NCI-H774 (cell line): Measurements from ENCODE around the gene NBEAL2.

ENCODE experiments used
- DNase-seq: peaks from one replicate; lab custom pipeline; 2025; lab: John Stamatoyannopoulos, UW

NBEAL2 gene

DNA sequence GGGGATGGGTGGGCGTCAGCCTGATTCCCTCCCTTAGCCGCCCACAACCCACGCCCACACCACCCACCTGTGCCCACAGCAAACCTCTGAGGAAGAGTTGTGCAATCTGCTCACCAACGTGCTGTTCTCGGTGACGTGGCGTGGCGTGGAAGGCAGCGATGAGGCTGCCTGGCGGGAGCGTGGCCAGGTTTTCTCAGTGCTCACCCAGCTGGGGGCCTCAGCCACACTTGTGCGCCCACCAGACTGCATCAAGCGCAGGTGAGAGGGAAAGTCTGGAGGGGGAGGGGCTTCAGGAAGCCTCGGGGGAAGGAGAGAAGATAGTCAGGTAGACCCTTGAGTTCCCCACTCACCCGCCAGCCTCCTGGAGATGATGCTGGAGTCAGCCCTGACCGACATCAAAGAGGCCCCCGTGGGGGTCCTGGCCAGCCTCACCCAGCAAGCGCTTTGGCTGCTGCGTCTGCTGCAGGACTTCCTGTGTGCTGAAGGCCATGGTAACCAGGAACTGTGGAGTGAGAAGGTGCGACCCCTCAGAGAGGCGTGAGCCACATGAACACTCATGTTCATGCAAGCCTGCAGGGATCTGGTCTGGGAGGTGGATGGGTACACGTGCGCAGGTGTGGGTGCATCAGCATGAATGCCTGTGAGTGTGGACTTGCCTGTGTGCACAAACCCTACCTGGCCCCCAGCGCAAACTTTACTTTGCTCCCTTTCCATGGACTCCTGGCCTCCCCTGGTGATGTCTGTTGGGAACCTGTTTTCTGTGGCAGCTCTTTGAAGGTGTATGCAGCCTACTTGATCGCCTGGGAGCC is 21.7 kb downstream of the NBEAL2 start:
- no peak for DNase-seq

- no peak for DNase-seq
Measured at GRCh38 chr3:47001731-47002170, 22.3 kb downstream of the NBEAL2 start.

DNA sequence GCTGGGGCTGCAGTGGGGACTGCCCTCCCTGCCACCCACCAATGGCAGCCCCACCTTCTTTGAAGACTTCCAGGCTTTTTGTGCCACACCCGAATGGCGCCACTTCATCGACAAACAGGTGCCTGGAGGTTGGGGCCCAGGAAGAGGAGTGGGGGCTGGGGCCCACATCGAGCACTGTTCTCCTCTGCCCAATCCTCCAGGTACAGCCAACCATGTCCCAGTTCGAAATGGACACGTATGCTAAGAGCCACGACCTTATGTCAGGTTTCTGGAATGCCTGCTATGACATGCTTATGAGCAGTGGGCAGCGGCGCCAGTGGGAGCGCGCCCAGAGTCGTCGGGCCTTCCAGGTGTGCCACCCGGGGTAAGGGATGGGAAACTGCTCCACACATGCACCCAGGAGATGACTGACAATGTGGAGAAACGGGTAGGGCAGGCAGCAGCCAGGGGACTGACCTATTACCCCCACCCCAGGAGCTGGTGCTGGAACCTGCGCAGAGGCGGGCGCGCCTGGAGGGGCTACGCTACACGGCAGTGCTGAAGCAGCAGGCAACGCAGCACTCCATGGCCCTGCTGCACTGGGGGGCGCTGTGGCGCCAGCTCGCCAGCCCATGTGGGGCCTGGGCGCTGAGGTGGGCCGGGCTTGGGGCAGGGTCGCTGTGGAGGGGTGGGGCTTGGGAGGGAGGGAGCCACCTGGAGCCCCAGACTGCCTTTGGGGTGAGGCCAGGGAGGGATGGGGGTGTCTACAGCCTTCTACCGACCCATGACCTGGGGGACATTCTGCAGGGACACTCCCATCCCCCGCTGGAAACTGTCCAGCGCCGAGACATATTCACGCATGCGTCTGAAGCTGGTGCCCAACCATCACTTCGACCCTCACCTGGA is 22.9 kb downstream of the NBEAL2 start:
- DNase-seq, result no peak

DNA sequence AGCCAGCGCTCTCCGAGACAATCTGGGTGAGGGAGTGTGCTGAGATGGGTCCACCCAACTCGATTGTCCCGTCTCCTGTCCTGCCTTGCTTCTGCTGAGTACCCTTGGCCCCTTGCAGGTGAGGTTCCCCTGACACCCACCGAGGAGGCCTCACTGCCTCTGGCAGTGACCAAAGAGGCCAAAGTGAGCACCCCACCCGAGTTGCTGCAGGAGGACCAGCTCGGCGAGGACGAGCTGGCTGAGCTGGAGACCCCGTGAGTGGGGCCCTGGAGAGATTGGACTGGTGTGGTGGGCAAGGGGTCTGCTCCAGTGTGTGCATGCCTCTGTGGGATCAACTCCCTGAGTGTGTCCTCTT is 23.6 kb downstream of the NBEAL2 start:
- DNase-seq, result no peak

- no peak for DNase-seq
Measured at GRCh38 chr3:47003461-47004368, 24.2 kb downstream of the NBEAL2 start.

GRCh38 chr3:47004369-47005211 is 25.1 kb downstream of the NBEAL2 start:
- DNase-seq, result no peak

- no peak for DNase-seq
Measured at GRCh38 chr3:47005212-47006144, 26.0 kb downstream of the NBEAL2 start.

- no peak for DNase-seq
Measured at GRCh38 chr3:47006145-47006651, 26.7 kb downstream of the NBEAL2 start.

DNA sequence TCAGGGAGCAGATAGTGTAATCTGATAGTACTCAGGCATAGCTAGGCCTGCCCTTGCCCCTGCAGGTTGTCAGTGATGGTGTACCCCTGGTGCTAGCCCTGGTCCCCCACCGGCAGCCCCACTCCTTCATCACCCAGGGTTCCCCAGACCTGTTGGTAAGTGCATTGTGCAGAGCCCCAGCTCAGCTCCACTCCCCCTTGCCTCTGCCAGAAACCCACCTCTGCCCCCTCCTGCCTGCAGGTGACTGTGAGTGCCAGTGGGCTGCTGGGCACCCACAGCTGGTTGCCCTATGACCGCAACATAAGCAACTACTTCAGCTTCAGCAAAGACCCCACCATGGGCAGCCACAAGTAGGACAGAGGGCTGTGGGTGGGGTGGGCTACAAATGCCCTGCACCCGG is 27.5 kb downstream of the NBEAL2 start:
- DNase-seq, result no peak

DNA sequence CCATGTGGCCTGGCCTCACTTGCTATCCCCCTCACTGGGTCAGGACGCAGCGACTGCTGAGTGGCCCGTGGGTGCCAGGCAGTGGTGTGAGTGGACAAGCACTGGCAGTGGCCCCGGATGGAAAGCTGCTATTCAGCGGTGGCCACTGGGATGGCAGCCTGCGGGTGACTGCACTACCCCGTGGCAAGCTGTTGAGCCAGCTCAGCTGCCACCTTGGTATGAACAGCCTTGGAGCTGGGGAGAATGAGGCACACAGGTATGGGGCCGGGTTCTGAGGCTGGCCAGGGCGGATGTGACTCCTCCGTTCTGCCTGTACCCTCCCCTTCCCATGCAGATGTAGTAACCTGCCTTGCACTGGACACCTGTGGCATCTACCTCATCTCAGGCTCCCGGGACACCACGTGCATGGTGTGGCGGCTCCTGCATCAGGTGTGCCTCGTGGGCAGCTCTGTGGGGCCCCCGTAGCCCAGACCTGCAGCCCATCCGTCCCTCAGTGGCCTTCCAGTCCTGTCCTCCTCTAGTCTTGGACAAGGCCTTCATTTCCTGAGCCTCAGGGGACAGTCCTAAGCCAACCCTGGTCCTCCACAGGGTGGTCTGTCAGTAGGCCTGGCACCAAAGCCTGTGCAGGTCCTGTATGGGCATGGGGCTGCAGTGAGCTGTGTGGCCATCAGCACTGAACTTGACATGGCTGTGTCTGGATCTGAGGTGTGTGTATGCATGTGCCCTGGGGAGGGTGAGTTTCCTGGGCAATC is 28.2 kb downstream of the NBEAL2 start:
- no peak for DNase-seq

DNA sequence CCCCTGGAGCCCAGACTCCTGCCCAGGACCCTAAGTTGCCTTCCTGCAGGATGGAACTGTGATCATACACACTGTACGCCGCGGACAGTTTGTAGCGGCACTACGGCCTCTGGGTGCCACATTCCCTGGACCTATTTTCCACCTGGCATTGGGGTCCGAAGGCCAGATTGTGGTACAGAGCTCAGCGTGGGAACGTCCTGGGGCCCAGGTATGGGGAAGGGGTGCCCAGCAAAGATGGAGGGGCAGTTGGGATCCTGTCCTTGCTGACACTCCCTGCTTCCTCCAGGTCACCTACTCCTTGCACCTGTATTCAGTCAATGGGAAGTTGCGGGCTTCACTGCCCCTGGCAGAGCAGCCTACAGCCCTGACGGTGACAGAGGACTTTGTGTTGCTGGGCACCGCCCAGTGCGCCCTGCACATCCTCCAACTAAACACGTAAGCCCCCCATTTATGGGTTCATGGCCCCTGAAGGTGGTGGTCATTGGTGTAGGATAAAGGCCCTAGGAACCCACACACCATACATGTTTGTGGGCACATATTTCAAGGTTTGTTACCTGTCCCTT is 28.8 kb downstream of the NBEAL2 start:
- DNase-seq, result no peak

- no peak for DNase-seq
Measured at GRCh38 chr3:47008851-47009224, 29.4 kb downstream of the NBEAL2 start.

- no peak for DNase-seq
Measured at GRCh38 chr3:47009225-47010110, 30.0 kb downstream of the NBEAL2 start.

DNA sequence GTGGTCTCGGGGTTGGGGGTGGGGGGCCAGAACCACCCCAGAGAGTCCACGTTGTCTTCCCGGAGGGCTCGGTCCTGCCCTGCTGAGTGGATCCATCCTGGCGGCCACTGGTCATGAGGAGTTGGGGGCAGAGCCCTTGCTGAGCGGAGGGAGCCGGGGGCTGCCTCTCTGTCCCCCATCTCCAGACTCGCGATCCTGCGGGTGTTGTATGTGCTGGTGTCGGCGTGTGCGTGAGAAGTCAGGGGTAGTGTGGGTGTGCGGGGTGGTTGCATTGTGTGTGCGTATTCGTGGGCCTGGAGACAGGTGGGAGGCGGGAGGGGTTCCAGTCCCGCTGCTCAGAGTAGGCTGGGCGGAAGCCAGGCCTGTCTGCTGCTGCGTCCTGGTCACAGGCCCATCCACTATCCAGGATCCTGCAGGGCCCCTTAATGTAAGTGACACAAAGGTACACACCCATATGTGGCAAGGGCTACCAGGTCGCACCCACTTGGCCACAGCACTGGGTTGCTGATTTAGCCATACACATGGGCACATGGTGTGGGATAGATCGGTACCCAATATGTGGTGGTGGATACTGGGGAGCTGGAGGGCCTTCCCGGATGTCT is 30.7 kb downstream of the NBEAL2 start:
- DNase-seq, result no peak

- no peak for DNase-seq
Measured at GRCh38 chr3:47010910-47011309, 31.4 kb downstream of the NBEAL2 start.

DNA sequence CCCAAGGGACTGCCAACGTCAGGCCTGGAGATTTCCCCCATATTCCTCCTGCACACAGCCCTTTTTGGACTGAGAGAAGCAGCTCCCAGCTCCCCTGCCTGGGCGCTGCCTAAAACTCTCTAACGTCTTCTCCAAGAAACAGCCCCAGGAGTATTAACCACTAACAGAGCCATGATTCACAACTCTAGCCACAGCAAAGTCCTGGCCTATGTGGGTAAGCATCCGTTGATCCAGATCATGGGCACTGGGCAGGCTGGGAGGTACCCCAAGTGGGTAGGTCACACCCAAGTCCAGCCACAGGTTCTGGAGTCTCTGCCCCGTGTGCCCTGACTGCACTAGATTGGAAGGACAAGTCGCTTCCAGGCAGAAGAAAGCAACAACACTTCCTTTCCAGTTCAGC is 31.9 kb downstream of the NBEAL2 start:
- no peak for DNase-seq
